Smooth muscle cell of the coronary artery (primary cell): ENCODE data around the gene FBXW8. TPM values are rescaled to one million over a fixed set of nuclear protein-coding genes. Genes with fewer than 3 reads are reported as not detected.

ENCODE experiments used
- total RNA-seq: library from RNA; depleted of rRNA; stranded (reverse); fragments of >200 nt; gene quantifications from 2 replicates; pipeline ENCODE4 v1.2.3, GENCODE V29; 2014; ENCODE audit warnings: low replicate concordance

FBXW8 gene
- 14.6 and 15.2 TPM in 2 replicates for total RNA-seq

GRCh38 chr12:116910645-116911451, at the start of gene FBXW8:
Gene FBXW8, plus strand, starts transcription at chr12:116910950. Its CDS starts 88 bp downstream, at chr12:116911038.

GRCh38 chr12:116881325-116881876, 29.3 kb upstream of the FBXW8 start, which contains the start of gene HRK:
Gene HRK, minus strand, starts transcription at chr12:116881441. Its CDS starts 134 bp downstream, at chr12:116881307.

Other genes with a start within 250 kb of the FBXW8 start
- 13.1 and 19.9 TPM in 2 replicates for gene SPRING1, start 172.9 kb upstream of the FBXW8 start, total RNA-seq
- gene RNFT2, start 172.6 kb upstream of the FBXW8 start, total RNA-seq: 0.35 and 4.2 TPM in 2 replicates
- gene HRK, start 29.5 kb upstream of the FBXW8 start, total RNA-seq: 0.12 TPM in 1 of 2 replicates, not detected in the other
- gene TESC, start 188.5 kb downstream of the FBXW8 start, total RNA-seq: 0.12 TPM in 1 of 2 replicates, not detected in the other